CD14-positive monocyte (primary cell): ENCODE results near the gene ACKR1. TPM values are rescaled to one million over a fixed set of nuclear protein-coding genes. Genes with fewer than 3 reads are reported as not detected.

Experiments used
- DNase-seq, 3 donors: peaks; one replicate each; pipeline ENCODE4 v3.0.0-alpha.2; 2011 to 2022
- H2AFZ ChIP-seq: 2 replicates; pipeline ENCODE4 v1.6.0; 2012; ENCODE audit warnings: mild to moderate bottlenecking, low read depth, low read length, inconsistent platforms; ENCODE audit not compliant: insufficient read depth, poor library complexity, severe bottlenecking
- H3K27ac ChIP-seq, 2 donors: 1 replicate in 1 of 2; 2 replicates in 1 of 2; pipeline ENCODE4 v1.5.1; 2012 to 2013; ENCODE audit warnings: low read length in 2 of 2, control low read depth in 1 of 2, inconsistent platforms in 1 of 2, low read depth in 1 of 2, mild to moderate bottlenecking in 1 of 2
- H3K27me3 ChIP-seq, 2 donors: one replicate each; pipeline versions ENCODE4 v1.6.0 to v1.6.1; 2011 to 2013; ENCODE audit warnings: low read length in 2 of 2; ENCODE audit not compliant: control insufficient read depth in 2 of 2, insufficient read depth in 2 of 2
- H3K36me3 ChIP-seq, 2 donors: replicated peaks in 1 of 2; 1 replicate in 1 of 2; 2 replicates in 1 of 2; pipeline versions ENCODE4 v1.5.1 to v1.6.1; 2012 to 2013; ENCODE audit warnings: low read length in 2 of 2, control low read depth in 1 of 2, inconsistent platforms in 1 of 2, mild to moderate bottlenecking in 1 of 2; ENCODE audit not compliant: insufficient read depth in 2 of 2, control insufficient read depth in 1 of 2
- H3K4me1 ChIP-seq, 2 donors: 1 replicate in 1 of 2; 2 replicates in 1 of 2; pipeline versions ENCODE4 v1.5.1 to v1.6.1; 2012 to 2013; ENCODE audit warnings: low read length in 2 of 2, control low read depth in 1 of 2, inconsistent platforms in 1 of 2, mild to moderate bottlenecking in 1 of 2, moderate library complexity in 1 of 2; ENCODE audit not compliant: insufficient read depth in 2 of 2, control insufficient read depth in 1 of 2
- H3K4me2 ChIP-seq: replicated peaks from 2 replicates; pipeline ENCODE3; 2012; ENCODE audit warnings: low read length, moderate library complexity, mild to moderate bottlenecking; ENCODE audit not compliant: poor library complexity, severe bottlenecking; ENCODE audit errors: extremely low read depth
- H3K4me3 ChIP-seq, 3 experiments: fragments of 200-600 bp in 1 of 3; sonication (generic) in 1 of 3; replicated peaks in 1 of 3; 1 replicate in 2 of 3; 2 replicates in 1 of 3; pipeline ENCODE4 v1.5.1; 2011 to 2013; ENCODE audit warnings: low read length in 3 of 3, mild to moderate bottlenecking in 3 of 3, control low read depth in 2 of 3, low read depth in 2 of 3, inconsistent platforms in 1 of 3, moderate library complexity in 1 of 3
- H3K79me2 ChIP-seq: 2 replicates; pipeline ENCODE4 v1.6.0; 2012; ENCODE audit warnings: mild to moderate bottlenecking, control low read depth, inconsistent platforms, low read length, moderate library complexity; ENCODE audit not compliant: insufficient read depth
- H3K9ac ChIP-seq: 2 replicates; pipeline ENCODE4 v1.6.0; 2017; ENCODE audit warnings: low read length, mild to moderate bottlenecking; ENCODE audit not compliant: insufficient read depth, poor library complexity, severe bottlenecking
- H3K9me3 ChIP-seq, 2 donors: replicated peaks in 1 of 2; 1 replicate in 1 of 2; 2 replicates in 1 of 2; pipeline versions ENCODE4 v1.5.1 to v1.6.1; 2012 to 2013; ENCODE audit warnings: low read length in 2 of 2, control low read depth in 1 of 2; ENCODE audit not compliant: control insufficient read depth in 1 of 2, insufficient read depth in 1 of 2
- H4K20me1 ChIP-seq: 2 replicates; pipeline ENCODE4 v1.6.0; 2012; ENCODE audit warnings: mild to moderate bottlenecking, low read length, control low read depth, moderate library complexity; ENCODE audit not compliant: insufficient read depth
- H3K27ac Mint-ChIP-seq, 7 donors: one replicate each; pipeline ENCODE4 v1.8.0; 2020; ENCODE audit warnings: mild to moderate bottlenecking in 7 of 7, mixed read lengths in 7 of 7, moderate library complexity in 6 of 7, inconsistent platforms in 2 of 7
- H3K27me3 Mint-ChIP-seq, 3 donors: one replicate each; pipeline ENCODE4 v1.8.0; 2021 to 2022; ENCODE audit warnings: low read depth in 3 of 3, mild to moderate bottlenecking in 3 of 3, mixed read lengths in 3 of 3, moderate library complexity in 3 of 3, inconsistent platforms in 1 of 3
- H3K36me3 Mint-ChIP-seq, 2 donors: one replicate each; pipeline ENCODE4 v1.8.0; 2020; ENCODE audit warnings: mixed read lengths in 2 of 2, inconsistent platforms in 1 of 2, mild to moderate bottlenecking in 1 of 2
- H3K4me1 Mint-ChIP-seq: one replicate; pipeline ENCODE4 v1.8.0; 2020; ENCODE audit warnings: mild to moderate bottlenecking, mixed read lengths
- H3K4me3 Mint-ChIP-seq, 2 donors: one replicate each; pipeline ENCODE4 v1.8.0; 2020; ENCODE audit warnings: mild to moderate bottlenecking in 2 of 2, mixed read lengths in 2 of 2, moderate library complexity in 1 of 2
- H3K9me3 Mint-ChIP-seq, 7 donors: one replicate each; pipeline ENCODE4 v1.8.0; 2020 to 2022; ENCODE audit warnings: mixed read lengths in 7 of 7, mild to moderate bottlenecking in 6 of 7, moderate library complexity in 6 of 7, inconsistent platforms in 2 of 7
- WGBS: methylation state at CpG from one replicate; pipeline ENCODE4 v1.1.5; 2013; ENCODE audit warnings: missing lambda C conversion rate; ENCODE audit not compliant: insufficient coverage; 5-methylcytosine and 5-hydroxymethylcytosine counted together
- intact Hi-C, 2 donors: fragments of 100-400 bp; cut with micrococcal nuclease; formaldehyde crosslinking; loops; one replicate each; pipeline versions ENCODE4 v1.15.0 to v1.15.1; 2023
- polyA plus RNA-seq, 3 donors: library from polyadenylated mRNA; depleted of rRNA in 1 of 3; unstranded in 2 of 3; stranded (reverse) in 1 of 3; fragments of 300-500 nt in 2 of 3; fragments of >200 nt in 1 of 3; fragmentation: Illumina TruSeq in 2 of 3; gene quantifications; 1 replicate in 2 of 3; 2 replicates in 1 of 3; pipeline ENCODE4 v1.2.3, GENCODE V29; 2012 to 2021
- TF ChIP-seq, protein P1 (sequence below): fragments of 200-600 bp; IDR thresholded peaks from one replicate; pipeline ENCODE4 v1.8.0; 2022; ENCODE audit warnings: antibody characterized with exemption, mild to moderate bottlenecking

Gene ACKR1
- polyA plus RNA-seq, 3 donors = 0.14 TPM; not detected in 2

DNA sequence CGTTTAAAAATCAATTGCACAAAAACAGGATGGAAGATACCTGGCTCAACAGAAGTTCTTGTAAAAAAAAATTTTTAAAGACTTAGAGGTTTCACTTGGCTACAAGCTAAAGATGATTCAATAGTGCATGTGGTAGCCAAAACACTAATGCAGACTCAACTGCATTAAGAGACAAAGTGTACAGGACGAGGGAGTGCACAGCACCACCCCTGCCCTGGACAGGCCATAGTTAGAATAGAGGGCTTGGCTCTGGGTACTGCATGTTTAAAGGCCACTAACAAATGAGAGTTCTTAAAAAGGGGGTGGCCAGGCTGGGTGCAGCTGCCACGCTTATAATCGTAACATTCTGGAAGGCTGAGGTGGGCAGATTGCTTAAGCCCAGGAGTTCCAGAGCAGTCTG, 7.9 kb downstream of the ACKR1 start:
- H3K4me2 ChIP-seq = no peak overlapping the region
- no peak overlapping the region for H3K9ac ChIP-seq
- H3K36me3 Mint-ChIP-seq = no peaks in the 10 kb centered on the region
- no peaks in the 10 kb centered on the region for H3K4me1 ChIP-seq
- peaks cover 0 to 15% of the 10 kb centered on the region in 2 donors for H3K27me3 ChIP-seq
- peaks cover 6 to 24% (median 19%) of the 10 kb centered on the region in 3 donors for H3K27me3 Mint-ChIP-seq
- no peaks in the 10 kb centered on the region for H4K20me1 ChIP-seq
- no peak overlapping the region for H3K4me3 Mint-ChIP-seq
- H2AFZ ChIP-seq = no peak overlapping the region
- H3K4me3 ChIP-seq = no peak overlapping the region
- TF ChIP-seq, protein P1, sequence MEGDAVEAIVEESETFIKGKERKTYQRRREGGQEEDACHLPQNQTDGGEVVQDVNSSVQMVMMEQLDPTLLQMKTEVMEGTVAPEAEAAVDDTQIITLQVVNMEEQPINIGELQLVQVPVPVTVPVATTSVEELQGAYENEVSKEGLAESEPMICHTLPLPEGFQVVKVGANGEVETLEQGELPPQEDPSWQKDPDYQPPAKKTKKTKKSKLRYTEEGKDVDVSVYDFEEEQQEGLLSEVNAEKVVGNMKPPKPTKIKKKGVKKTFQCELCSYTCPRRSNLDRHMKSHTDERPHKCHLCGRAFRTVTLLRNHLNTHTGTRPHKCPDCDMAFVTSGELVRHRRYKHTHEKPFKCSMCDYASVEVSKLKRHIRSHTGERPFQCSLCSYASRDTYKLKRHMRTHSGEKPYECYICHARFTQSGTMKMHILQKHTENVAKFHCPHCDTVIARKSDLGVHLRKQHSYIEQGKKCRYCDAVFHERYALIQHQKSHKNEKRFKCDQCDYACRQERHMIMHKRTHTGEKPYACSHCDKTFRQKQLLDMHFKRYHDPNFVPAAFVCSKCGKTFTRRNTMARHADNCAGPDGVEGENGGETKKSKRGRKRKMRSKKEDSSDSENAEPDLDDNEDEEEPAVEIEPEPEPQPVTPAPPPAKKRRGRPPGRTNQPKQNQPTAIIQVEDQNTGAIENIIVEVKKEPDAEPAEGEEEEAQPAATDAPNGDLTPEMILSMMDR = no peak
- H3K27ac ChIP-seq = no peak overlapping the region
- H3K9me3 ChIP-seq = no peaks in the 10 kb centered on the region
- intact Hi-C loops = loop anchor here (5.0 kb wide), 2 partner anchors 50 to 80 kb away; no protein-coding TSS in a partner anchor
- H3K36me3 ChIP-seq = no peaks in the 10 kb centered on the region
- no peak overlapping the region for H3K27ac Mint-ChIP-seq
- H3K9me3 Mint-ChIP-seq = peaks cover 0 to 4% (median 0%) of the 10 kb centered on the region in 7 donors
- no peaks in the 10 kb centered on the region for H3K79me2 ChIP-seq
- no peak for DNase-seq
- H3K4me1 Mint-ChIP-seq = peaks cover 4% of the 10 kb centered on the region
- 89% methylated on average over 1 of the region's 4 CpGs for WGBS

DNA sequence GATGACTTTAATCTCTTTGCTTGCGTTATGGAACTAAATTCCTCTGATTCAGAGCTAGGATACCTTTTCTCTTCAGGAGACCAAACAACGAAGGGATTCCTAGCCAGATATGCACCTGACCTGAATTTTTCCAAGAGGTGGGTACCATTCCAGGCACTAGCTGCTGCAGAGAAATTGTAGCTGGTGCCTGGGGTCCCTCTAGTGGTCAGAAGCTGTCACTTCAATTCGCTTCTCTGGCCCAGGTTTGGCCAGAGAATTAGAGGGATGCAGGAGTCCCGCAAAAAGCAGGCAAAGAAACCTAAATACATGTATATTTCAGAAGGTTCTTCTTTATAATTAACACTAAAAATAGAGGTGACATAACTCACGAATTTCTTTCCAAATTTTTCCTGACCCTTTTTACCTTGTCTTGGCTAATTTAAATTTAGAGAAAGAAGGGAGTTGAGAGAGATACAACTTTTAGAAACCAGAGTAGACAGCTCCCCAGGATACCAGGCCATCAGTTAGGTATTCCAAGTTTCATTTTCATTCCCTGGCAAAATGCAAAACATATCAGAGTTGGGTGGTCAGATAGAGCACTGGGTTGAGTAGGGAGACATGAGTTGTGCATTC, 9.6 kb downstream of the ACKR1 start:
- no peak overlapping the region for H3K4me3 Mint-ChIP-seq
- 37% methylated on average over 2 of the region's 5 CpGs for WGBS
- no peaks in the 10 kb centered on the region for H3K36me3 Mint-ChIP-seq

More for the DNA sequence above, 9.6 kb downstream of the ACKR1 start:
- no peak overlapping the region for H3K4me3 ChIP-seq
- no peaks in the 10 kb centered on the region for H3K9me3 ChIP-seq
- no peak overlapping the region for H3K4me2 ChIP-seq
- Mint-ChIP-seq H3K9me3 (peaks cover 0 to 4% (median 0%) of the 10 kb centered on the region in 7 donors), H3K27me3 (peaks cover 6 to 12% (median 11%) of the 10 kb centered on the region in 3 donors), H3K27ac (no peak overlapping the region), H3K4me1 (peaks cover 2% of the 10 kb centered on the region)
- H3K27ac ChIP-seq = no peak overlapping the region
- no peak overlapping the region for H3K9ac ChIP-seq
- intact Hi-C loops = loop anchor here (5.0 kb wide), 2 partner anchors 52 to 82 kb away; no protein-coding TSS in a partner anchor
- H3K27me3 ChIP-seq = no peaks in the 10 kb centered on the region
- TF ChIP-seq, protein P1 = peak; percentile 98
- H3K36me3 ChIP-seq = no peaks in the 10 kb centered on the region
- no peak overlapping the region for H2AFZ ChIP-seq
- DNase-seq = peak; percentile 31 to 49 (median 46)
- H4K20me1 ChIP-seq = no peaks in the 10 kb centered on the region
- H3K4me1 ChIP-seq = no peaks in the 10 kb centered on the region
- H3K79me2 ChIP-seq = no peaks in the 10 kb centered on the region
